HepG2 (cell line): ENCODE measurements around the gene PIP5K1A. TPM values are rescaled to one million over a fixed set of nuclear protein-coding genes. Genes with fewer than 3 reads are reported as not detected.

ENCODE experiments used
- HNRNPL ChIP-seq: fragments of 200-400 bp; formaldehyde crosslinking; IDR thresholded peaks from 2 replicates; pipeline ENCODE4 v1.6.1; 2017; ENCODE audit warnings: mild to moderate bottlenecking, low read depth, low read length
- POGZ ChIP-seq: sonication (generic); formaldehyde crosslinking; IDR thresholded peaks from 2 replicates; pipeline ENCODE4 v1.4.0; 2020; ENCODE audit warnings: mild to moderate bottlenecking, missing genetic modification reagents
- RBM39 ChIP-seq: fragments of 200-400 bp; formaldehyde crosslinking; IDR thresholded peaks from one replicate; pipeline ENCODE4 v1.6.1; 2018; ENCODE audit warnings: antibody characterized with exemption, mild to moderate bottlenecking, low read depth, low read length; ENCODE audit not compliant: poor library complexity, severe bottlenecking
- RFX5 ChIP-seq: IDR thresholded peaks from 2 replicates; pipeline ENCODE4 v1.6.1; 2011; ENCODE audit warnings: low read depth, low read length, improper control_type of control experiment
- SIN3B ChIP-seq: fragments of 150-350 bp; IDR thresholded peaks from 2 replicates; pipeline ENCODE4 v1.6.1; 2014; ENCODE audit warnings: low read length
- SSRP1 ChIP-seq: IDR thresholded peaks from 2 replicates; pipeline ENCODE4 v1.6.1; 2016; ENCODE audit warnings: control low read depth
- TP53 ChIP-seq: sonication (generic); formaldehyde crosslinking; conservative IDR thresholded peaks from 2 replicates; pipeline ENCODE4 v1.4.0; 2020; ENCODE audit warnings: missing genetic modification reagents
- ZNF331 ChIP-seq: sonication (generic); formaldehyde crosslinking; IDR thresholded peaks from 2 replicates; pipeline ENCODE4 v1.4.0; 2020; ENCODE audit warnings: missing genetic modification reagents
- ZNF772 ChIP-seq: sonication (generic); formaldehyde crosslinking; IDR thresholded peaks from 2 replicates; pipeline ENCODE4 v1.5.0; 2020; ENCODE audit warnings: mild to moderate bottlenecking, missing genetic modification reagents
- polyA plus RNA-seq, 8 experiments: library from polyadenylated mRNA; depleted of rRNA in 3 of 8; stranded (reverse) in 7 of 8; unstranded in 1 of 8; fragments of >200 nt; fragmentation: Illumina TruSeq in 4 of 8; extraction: Trizol in 4 of 8; gene quantifications; 2 replicates each; pipeline versions ENCODE4 v1.2.1 to v1.2.3, GENCODE V29; 2011 to 2016; ENCODE audit warnings: low read depth in 4 of 8, missing spikeins in 1 of 8, mixed read lengths in 1 of 8; ENCODE audit not compliant: insufficient read depth in 1 of 8
- total RNA-seq, 5 experiments: library from RNA; depleted of rRNA; stranded (reverse); fragments of >200 nt; fragmentation: Illumina TruSeq; extraction: Trizol; gene quantifications; 2 replicates each; pipeline ENCODE4 v1.2.3, GENCODE V29; 2016; ENCODE audit warnings: low read depth in 1 of 5
- TF ChIP-seq, protein P1 (sequence below): sonication (generic); formaldehyde crosslinking; IDR thresholded peaks from 2 replicates; pipeline ENCODE4 v1.4.0; 2020; ENCODE audit warnings: low read depth, mild to moderate bottlenecking, missing genetic modification reagents
- TF ChIP-seq, protein P2 (sequence below): sonication (generic); formaldehyde crosslinking; IDR thresholded peaks from 2 replicates; pipeline ENCODE4 v1.4.0; 2020; ENCODE audit warnings: missing genetic modification reagents
- TF ChIP-seq, protein P3 (sequence below): sonication (generic); formaldehyde crosslinking; IDR thresholded peaks from 2 replicates; pipeline ENCODE4 v1.4.0; 2020; ENCODE audit warnings: missing genetic modification reagents
- TF ChIP-seq, protein P4 (sequence below): sonication (generic); formaldehyde crosslinking; IDR thresholded peaks from 2 replicates; pipeline ENCODE4 v1.5.1; 2020; ENCODE audit warnings: missing genetic modification reagents, mild to moderate bottlenecking, borderline replicate concordance
- TF ChIP-seq, protein P5 (sequence below): sonication (generic); formaldehyde crosslinking; IDR thresholded peaks from 2 replicates; pipeline ENCODE4 v1.4.0; 2020; ENCODE audit warnings: missing genetic modification reagents

Gene PIP5K1A
- total and polyA plus RNA-seq, 2 of the 13 experiments (the other 11 are each of a cell fraction or from before 2014, with no cell fraction given): 45.3 to 65.1 TPM

DNA sequence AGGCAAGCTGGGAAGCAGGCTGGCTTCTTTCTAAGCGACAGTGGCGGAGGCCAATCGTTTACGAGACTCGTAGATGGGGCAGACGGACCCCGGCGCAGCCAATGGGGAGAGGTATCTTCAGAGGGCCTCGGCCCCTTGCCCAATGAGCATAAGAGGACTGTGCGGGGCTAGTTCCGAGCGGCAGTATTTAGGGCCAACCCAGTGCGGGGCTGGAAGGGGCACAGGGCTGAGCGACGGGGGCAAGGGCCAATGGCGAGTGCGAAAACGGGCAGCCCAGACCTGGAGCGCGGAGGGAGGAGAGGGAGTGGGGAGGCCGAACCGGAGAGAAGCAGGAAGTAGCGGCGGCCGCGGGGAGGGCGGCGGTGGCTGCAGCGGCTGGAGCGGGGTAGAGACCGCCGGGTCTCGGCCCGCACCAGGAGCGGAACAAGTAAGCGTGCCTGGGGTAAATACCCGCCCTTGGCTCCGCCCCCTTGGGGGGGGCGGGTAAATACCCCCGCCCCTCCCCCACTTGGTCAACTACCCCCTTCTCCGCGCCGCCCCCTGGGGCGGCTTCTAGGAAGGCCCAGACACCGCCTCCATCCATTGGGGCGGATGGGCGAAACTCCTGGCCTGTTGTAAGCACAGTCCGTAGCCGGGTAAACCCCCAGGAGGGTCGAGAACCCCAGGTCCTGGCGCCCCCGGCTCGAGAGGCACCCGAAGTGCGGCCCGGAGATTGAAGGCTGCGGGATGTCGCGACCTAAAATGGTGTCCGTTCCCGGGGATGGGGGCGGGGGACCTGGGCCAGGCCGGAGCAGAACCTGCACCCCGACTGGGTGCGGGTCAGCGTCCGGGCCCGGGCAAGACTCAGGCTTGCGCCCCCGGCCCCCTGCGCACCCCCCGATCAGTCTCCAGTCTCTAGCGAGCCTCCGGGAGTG is 83.9 kb downstream of the PIP5K1A start, which contains the start of gene ZNF687 (continued):
- TF ChIP-seq, protein P1, sequence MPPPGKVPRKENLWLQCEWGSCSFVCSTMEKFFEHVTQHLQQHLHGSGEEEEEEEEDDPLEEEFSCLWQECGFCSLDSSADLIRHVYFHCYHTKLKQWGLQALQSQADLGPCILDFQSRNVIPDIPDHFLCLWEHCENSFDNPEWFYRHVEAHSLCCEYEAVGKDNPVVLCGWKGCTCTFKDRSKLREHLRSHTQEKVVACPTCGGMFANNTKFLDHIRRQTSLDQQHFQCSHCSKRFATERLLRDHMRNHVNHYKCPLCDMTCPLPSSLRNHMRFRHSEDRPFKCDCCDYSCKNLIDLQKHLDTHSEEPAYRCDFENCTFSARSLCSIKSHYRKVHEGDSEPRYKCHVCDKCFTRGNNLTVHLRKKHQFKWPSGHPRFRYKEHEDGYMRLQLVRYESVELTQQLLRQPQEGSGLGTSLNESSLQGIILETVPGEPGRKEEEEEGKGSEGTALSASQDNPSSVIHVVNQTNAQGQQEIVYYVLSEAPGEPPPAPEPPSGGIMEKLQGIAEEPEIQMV (CRISPR knock-in tag): no peak
- TF ChIP-seq POGZ: peak; percentile 35; the same call in 1 of the 2 replicates
- no peak for TF ChIP-seq TP53 (CRISPR knock-in tag)
- 0 out of 2 replicates have a peak, but pooled peaks have one; percentile 8 for TF ChIP-seq ZNF772 (CRISPR knock-in tag)
- TF ChIP-seq SSRP1: no peak
- TF ChIP-seq SIN3B: no peak
- TF ChIP-seq, protein P2, sequence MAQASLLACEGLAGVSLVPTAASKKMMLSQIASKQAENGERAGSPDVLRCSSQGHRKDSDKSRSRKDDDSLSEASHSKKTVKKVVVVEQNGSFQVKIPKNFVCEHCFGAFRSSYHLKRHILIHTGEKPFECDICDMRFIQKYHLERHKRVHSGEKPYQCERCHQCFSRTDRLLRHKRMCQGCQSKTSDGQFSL (CRISPR knock-in tag): peak; percentile 93
- peak; percentile 59 for TF ChIP-seq RFX5
- TF ChIP-seq ZNF331 (CRISPR knock-in tag): peak; percentile 15; the same call in 1 of the 2 replicates
- TF ChIP-seq, protein P3, sequence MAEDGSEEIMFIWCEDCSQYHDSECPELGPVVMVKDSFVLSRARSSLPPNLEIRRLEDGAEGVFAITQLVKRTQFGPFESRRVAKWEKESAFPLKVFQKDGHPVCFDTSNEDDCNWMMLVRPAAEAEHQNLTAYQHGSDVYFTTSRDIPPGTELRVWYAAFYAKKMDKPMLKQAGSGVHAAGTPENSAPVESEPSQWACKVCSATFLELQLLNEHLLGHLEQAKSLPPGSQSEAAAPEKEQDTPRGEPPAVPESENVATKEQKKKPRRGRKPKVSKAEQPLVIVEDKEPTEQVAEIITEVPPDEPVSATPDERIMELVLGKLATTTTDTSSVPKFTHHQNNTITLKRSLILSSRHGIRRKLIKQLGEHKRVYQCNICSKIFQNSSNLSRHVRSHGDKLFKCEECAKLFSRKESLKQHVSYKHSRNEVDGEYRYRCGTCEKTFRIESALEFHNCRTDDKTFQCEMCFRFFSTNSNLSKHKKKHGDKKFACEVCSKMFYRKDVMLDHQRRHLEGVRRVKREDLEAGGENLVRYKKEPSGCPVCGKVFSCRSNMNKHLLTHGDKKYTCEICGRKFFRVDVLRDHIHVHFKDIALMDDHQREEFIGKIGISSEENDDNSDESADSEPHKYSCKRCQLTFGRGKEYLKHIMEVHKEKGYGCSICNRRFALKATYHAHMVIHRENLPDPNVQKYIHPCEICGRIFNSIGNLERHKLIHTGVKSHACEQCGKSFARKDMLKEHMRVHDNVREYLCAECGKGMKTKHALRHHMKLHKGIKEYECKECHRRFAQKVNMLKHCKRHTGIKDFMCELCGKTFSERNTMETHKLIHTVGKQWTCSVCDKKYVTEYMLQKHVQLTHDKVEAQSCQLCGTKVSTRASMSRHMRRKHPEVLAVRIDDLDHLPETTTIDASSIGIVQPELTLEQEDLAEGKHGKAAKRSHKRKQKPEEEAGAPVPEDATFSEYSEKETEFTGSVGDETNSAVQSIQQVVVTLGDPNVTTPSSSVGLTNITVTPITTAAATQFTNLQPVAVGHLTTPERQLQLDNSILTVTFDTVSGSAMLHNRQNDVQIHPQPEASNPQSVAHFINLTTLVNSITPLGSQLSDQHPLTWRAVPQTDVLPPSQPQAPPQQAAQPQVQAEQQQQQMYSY (CRISPR knock-in tag): 0 out of 2 replicates have a peak, but pooled peaks have one; percentile 63
- TF ChIP-seq, protein P4, sequence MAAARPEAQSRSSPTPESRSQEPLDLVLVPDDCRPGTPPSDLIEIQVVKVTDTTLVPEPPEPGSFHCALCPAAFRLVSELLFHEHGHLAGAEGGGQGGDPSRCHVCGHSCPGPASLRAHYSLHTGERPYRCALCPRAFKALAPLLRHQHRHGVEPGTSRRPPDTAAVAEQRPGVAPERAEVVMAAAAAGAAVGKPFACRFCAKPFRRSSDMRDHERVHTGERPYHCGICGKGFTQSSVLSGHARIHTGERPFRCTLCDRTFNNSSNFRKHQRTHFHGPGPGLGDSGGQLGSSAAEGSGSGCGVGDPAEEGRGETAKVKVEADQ (CRISPR knock-in tag): peak; percentile 12; the same call in 1 of the 2 replicates
- peak; percentile 91 for TF ChIP-seq RBM39
- TF ChIP-seq, protein P5, sequence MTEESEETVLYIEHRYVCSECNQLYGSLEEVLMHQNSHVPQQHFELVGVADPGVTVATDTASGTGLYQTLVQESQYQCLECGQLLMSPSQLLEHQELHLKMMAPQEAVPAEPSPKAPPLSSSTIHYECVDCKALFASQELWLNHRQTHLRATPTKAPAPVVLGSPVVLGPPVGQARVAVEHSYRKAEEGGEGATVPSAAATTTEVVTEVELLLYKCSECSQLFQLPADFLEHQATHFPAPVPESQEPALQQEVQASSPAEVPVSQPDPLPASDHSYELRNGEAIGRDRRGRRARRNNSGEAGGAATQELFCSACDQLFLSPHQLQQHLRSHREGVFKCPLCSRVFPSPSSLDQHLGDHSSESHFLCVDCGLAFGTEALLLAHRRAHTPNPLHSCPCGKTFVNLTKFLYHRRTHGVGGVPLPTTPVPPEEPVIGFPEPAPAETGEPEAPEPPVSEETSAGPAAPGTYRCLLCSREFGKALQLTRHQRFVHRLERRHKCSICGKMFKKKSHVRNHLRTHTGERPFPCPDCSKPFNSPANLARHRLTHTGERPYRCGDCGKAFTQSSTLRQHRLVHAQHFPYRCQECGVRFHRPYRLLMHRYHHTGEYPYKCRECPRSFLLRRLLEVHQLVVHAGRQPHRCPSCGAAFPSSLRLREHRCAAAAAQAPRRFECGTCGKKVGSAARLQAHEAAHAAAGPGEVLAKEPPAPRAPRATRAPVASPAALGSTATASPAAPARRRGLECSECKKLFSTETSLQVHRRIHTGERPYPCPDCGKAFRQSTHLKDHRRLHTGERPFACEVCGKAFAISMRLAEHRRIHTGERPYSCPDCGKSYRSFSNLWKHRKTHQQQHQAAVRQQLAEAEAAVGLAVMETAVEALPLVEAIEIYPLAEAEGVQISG: peak; percentile 59
- 0 out of 2 replicates have a peak, but pooled peaks have one; percentile 71 for TF ChIP-seq HNRNPL
